ENCODE data around the gene MTPN.

MTPN gene

DNA sequence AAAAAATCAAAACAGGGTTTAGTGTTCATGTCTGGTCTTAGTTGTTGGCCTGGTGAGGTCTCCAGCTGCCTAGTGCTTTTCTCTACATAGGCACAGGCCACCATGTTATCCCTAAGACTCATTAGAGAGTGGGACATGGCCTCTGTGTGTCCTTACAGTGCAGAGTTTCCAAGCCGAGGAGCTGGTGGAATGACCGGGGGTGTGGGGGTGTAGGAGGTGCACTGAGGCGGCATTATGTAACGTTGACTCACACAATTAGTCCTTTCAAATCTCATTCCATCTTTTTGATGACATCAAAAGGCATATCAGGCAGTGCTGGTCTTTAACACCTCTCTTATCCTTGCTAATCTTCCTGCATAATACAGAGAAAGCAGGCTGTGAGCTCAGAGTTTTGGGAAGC, 71.3 kb downstream of the MTPN start:
- Histone ChIP-seq H3K9me3 (ENCODE audit: control insufficient read depth, insufficient read depth, low read depth, low read length) (no peaks in the 10 kb centered on the region), H3K9ac (ENCODE audit: low read length) (no peak overlapping the region), H3K27ac (ENCODE audit: low read depth, low read length) (no peak overlapping the region), H3K36me3 (ENCODE audit: control insufficient read depth, insufficient read depth, low read length) (no peaks in the 10 kb centered on the region), H3K4me1 (ENCODE audit: control insufficient read depth, insufficient read depth, low read length) (peaks cover 5% of the 10 kb centered on the region; the same call in 1 of the 2 replicates), H3K27me3 (ENCODE audit: control insufficient read depth, insufficient read depth, low read length) (no peaks in the 10 kb centered on the region), H3K4me3 (ENCODE audit: low read depth, low read length) (no peak overlapping the region)

GRCh38 chr7:135905355-135905754, 71.8 kb downstream of the MTPN start:
- H3K9ac ChIP-seq (ENCODE audit: low read length): no peak overlapping the region
- H3K9me3 ChIP-seq (ENCODE audit: control insufficient read depth, insufficient read depth, low read depth, low read length): no peaks in the 10 kb centered on the region
- H3K27ac ChIP-seq (ENCODE audit: low read depth, low read length): no peak overlapping the region
- H3K27me3 ChIP-seq (ENCODE audit: control insufficient read depth, insufficient read depth, low read length): no peaks in the 10 kb centered on the region
- H3K36me3 ChIP-seq (ENCODE audit: control insufficient read depth, insufficient read depth, low read length): no peaks in the 10 kb centered on the region
- peaks cover 5% of the 10 kb centered on the region; the same call in 1 of the 2 replicates for H3K4me1 ChIP-seq (ENCODE audit: control insufficient read depth, insufficient read depth, low read length)
- no peak overlapping the region for H3K4me3 ChIP-seq (ENCODE audit: low read depth, low read length)

DNA sequence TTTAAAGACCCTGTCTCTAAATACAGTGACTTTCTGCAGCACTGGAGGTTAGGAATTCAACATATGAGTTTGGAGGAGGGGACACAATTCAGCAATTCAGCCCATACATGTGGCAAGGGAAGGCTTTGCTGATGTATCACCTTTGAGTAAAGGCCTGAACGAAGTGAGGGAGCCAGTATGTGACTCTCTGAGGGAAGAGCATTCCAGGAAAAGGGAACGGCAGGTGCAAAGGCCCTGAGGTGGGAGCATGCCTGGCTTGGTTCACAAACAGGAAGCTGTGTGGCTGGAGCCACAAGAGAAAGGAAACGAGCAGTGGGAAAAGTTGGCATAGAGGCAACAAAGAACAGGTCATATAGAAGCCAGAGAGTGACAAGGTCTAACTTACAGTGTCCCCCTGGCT, 72.9 kb downstream of the MTPN start:
- Histone ChIP-seq H3K9me3 (ENCODE audit: control insufficient read depth, insufficient read depth, low read depth, low read length) (no peaks in the 10 kb centered on the region), H3K4me3 (ENCODE audit: low read depth, low read length) (no peak overlapping the region), H3K27ac (ENCODE audit: low read depth, low read length) (no peak overlapping the region), H3K4me1 (ENCODE audit: control insufficient read depth, insufficient read depth, low read length) (peaks cover 5% of the 10 kb centered on the region; the same call in 1 of the 2 replicates), H3K36me3 (ENCODE audit: control insufficient read depth, insufficient read depth, low read length) (no peaks in the 10 kb centered on the region), H3K27me3 (ENCODE audit: control insufficient read depth, insufficient read depth, low read length) (no peaks in the 10 kb centered on the region), H3K9ac (ENCODE audit: low read length) (no peak overlapping the region)

DNA sequence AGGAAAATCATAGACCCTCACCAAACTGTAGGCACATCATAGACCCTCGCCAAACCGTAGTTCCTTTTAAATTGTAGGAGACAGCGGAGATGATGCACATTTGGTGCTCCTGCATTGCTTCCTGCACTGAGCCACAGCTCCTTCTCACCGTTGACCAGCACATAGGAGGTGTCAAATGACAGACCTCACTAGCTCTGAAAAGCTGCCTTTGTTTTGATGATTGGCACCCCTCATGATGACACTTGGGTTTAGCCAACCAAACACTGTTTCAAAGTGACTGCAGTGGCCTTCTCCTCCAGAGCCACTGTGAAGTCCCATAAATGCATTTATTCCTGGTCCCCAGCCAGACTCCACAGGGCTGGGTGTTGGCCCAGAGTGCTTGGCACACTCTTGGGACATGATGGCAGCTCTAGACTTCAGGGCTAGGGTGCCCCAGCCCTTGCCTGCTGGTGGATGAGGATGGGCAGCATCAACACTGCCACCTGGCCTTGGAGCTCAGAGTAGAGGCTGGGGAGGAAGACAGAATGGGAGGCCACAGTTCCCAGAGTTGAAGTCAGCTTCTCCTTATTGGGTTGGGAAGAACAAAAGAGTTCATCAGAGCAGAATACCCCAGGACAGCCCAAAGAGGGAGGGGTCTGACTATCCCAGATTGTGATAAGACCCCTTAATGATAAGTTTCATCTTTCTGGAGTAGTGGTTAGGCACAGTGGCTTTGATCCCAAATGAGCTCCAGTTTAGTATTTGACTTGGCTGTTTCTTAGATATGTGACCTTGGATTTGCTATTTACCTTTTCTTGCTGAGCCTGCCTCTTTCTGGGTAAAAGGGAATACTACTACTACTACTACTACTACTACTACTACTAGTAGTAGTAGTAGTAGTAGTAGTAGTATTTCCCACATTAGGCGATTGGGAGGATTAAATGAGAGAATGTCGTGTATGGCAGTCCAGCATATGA, 75.3 kb downstream of the MTPN start:
- no peaks in the 10 kb centered on the region for H3K36me3 ChIP-seq (ENCODE audit: control insufficient read depth, insufficient read depth, low read length)
- H3K27me3 ChIP-seq (ENCODE audit: control insufficient read depth, insufficient read depth, low read length): no peaks in the 10 kb centered on the region
- no peaks in the 10 kb centered on the region for H3K9me3 ChIP-seq (ENCODE audit: control insufficient read depth, insufficient read depth, low read depth, low read length)
- peaks cover 5% of the 10 kb centered on the region; the same call in 1 of the 2 replicates for H3K4me1 ChIP-seq (ENCODE audit: control insufficient read depth, insufficient read depth, low read length)
- no peak overlapping the region for H3K4me3 ChIP-seq (ENCODE audit: low read depth, low read length)
- no peak overlapping the region for H3K27ac ChIP-seq (ENCODE audit: low read depth, low read length)
- H3K9ac ChIP-seq (ENCODE audit: low read length): no peak overlapping the region

DNA sequence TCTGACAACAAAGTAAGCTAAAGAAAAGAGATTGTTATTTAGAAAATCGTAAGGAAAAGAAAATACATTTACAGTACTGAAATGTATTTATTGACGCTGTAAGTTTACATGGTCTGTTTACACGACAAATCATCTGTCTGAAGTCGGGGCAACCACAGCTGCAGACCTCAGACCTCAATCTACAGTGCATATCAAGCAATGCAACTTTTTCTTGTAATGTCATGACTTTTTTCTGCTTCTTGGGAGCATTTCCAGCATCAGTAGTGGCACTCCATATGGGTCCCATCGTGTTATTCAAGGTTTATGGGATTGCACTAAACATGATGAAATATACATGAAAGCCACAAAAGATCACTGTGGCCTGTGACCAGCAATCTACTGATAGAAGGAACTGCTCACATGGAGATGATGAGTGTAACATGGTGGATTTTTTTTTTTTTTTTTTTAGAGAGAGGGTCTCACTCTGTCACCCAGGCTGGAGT, 77.1 kb downstream of the MTPN start:
- Histone ChIP-seq H3K27ac (ENCODE audit: low read depth, low read length) (no peak overlapping the region), H3K4me3 (ENCODE audit: low read depth, low read length) (no peak overlapping the region), H3K4me1 (ENCODE audit: control insufficient read depth, insufficient read depth, low read length) (peaks cover 5% of the 10 kb centered on the region; the same call in 1 of the 2 replicates), H3K9ac (ENCODE audit: low read length) (no peak overlapping the region), H3K36me3 (ENCODE audit: control insufficient read depth, insufficient read depth, low read length) (no peaks in the 10 kb centered on the region), H3K9me3 (ENCODE audit: control insufficient read depth, insufficient read depth, low read depth, low read length) (no peaks in the 10 kb centered on the region), H3K27me3 (ENCODE audit: control insufficient read depth, insufficient read depth, low read length) (no peaks in the 10 kb centered on the region)

- no peaks in the 10 kb centered on the region for H3K9me3 ChIP-seq (ENCODE audit: control insufficient read depth, insufficient read depth, low read depth, low read length)
- no peaks in the 10 kb centered on the region for H3K36me3 ChIP-seq (ENCODE audit: control insufficient read depth, insufficient read depth, low read length)
- no peak overlapping the region for H3K9ac ChIP-seq (ENCODE audit: low read length)
- peaks cover 5% of the 10 kb centered on the region; the same call in 1 of the 2 replicates for H3K4me1 ChIP-seq (ENCODE audit: control insufficient read depth, insufficient read depth, low read length)
- no peak overlapping the region for H3K4me3 ChIP-seq (ENCODE audit: low read depth, low read length)
- H3K27me3 ChIP-seq (ENCODE audit: control insufficient read depth, insufficient read depth, low read length): no peaks in the 10 kb centered on the region
- H3K27ac ChIP-seq (ENCODE audit: low read depth, low read length): no peak overlapping the region
These were observed 77.6 kb downstream of the MTPN start for GRCh38 chr7:135899458-135900064.

- H3K4me3 ChIP-seq (ENCODE audit: low read depth, low read length): no peak overlapping the region
- H3K9ac ChIP-seq (ENCODE audit: low read length): no peak overlapping the region
- no peaks in the 10 kb centered on the region for H3K9me3 ChIP-seq (ENCODE audit: control insufficient read depth, insufficient read depth, low read depth, low read length)
- H3K27ac ChIP-seq (ENCODE audit: low read depth, low read length): no peak overlapping the region
- peaks cover 5% of the 10 kb centered on the region; the same call in 1 of the 2 replicates for H3K4me1 ChIP-seq (ENCODE audit: control insufficient read depth, insufficient read depth, low read length)
- no peaks in the 10 kb centered on the region for H3K27me3 ChIP-seq (ENCODE audit: control insufficient read depth, insufficient read depth, low read length)
- H3K36me3 ChIP-seq (ENCODE audit: control insufficient read depth, insufficient read depth, low read length): no peaks in the 10 kb centered on the region
These were observed 78.9 kb downstream of the MTPN start for GRCh38 chr7:135898226-135898625.

- Histone ChIP-seq H3K4me3 (ENCODE audit: low read depth, low read length) (no peak overlapping the region), H3K9ac (ENCODE audit: low read length) (no peak overlapping the region), H3K9me3 (ENCODE audit: control insufficient read depth, insufficient read depth, low read depth, low read length) (no peaks in the 10 kb centered on the region), H3K27me3 (ENCODE audit: control insufficient read depth, insufficient read depth, low read length) (no peaks in the 10 kb centered on the region), H3K36me3 (ENCODE audit: control insufficient read depth, insufficient read depth, low read length) (no peaks in the 10 kb centered on the region), H3K27ac (ENCODE audit: low read depth, low read length) (no peak overlapping the region), H3K4me1 (ENCODE audit: control insufficient read depth, insufficient read depth, low read length) (no peaks in the 10 kb centered on the region)
These were observed 82.3 kb downstream of the MTPN start for GRCh38 chr7:135894816-135895215.

- Histone ChIP-seq H3K27ac (ENCODE audit: low read depth, low read length) (no peak overlapping the region), H3K9ac (ENCODE audit: low read length) (no peak overlapping the region), H3K4me3 (ENCODE audit: low read depth, low read length) (no peak overlapping the region), H3K4me1 (ENCODE audit: control insufficient read depth, insufficient read depth, low read length) (no peaks in the 10 kb centered on the region), H3K36me3 (ENCODE audit: control insufficient read depth, insufficient read depth, low read length) (no peaks in the 10 kb centered on the region), H3K27me3 (ENCODE audit: control insufficient read depth, insufficient read depth, low read length) (no peaks in the 10 kb centered on the region), H3K9me3 (ENCODE audit: control insufficient read depth, insufficient read depth, low read depth, low read length) (no peaks in the 10 kb centered on the region)
These were observed 87.3 kb downstream of the MTPN start for GRCh38 chr7:135889823-135890222.

DNA sequence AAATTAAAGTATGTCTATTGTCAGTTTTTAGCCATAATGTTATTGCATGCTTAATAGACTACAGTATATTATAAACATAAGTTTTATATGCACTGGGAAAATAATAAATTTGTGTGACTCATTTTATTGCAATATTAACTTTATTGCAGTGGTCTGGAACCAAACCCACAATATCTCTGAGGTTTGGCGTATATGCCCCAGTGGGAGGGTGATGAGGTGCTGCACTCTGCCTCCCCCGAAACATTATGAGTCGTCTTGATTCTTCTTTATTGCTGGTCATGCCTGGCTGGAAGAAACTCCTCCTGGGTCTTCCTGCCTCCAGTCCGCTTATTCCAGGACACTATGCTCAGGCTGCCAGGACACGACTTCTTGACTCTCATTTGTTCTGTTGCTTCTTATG, 88.4 kb downstream of the MTPN start:
- no peaks in the 10 kb centered on the region for H3K27me3 ChIP-seq (ENCODE audit: control insufficient read depth, insufficient read depth, low read length)

More for the DNA sequence above, 88.4 kb downstream of the MTPN start:
- Histone ChIP-seq H3K9me3 (ENCODE audit: control insufficient read depth, insufficient read depth, low read depth, low read length) (no peaks in the 10 kb centered on the region), H3K36me3 (ENCODE audit: control insufficient read depth, insufficient read depth, low read length) (no peaks in the 10 kb centered on the region), H3K4me1 (ENCODE audit: control insufficient read depth, insufficient read depth, low read length) (no peaks in the 10 kb centered on the region), H3K4me3 (ENCODE audit: low read depth, low read length) (no peak overlapping the region), H3K9ac (ENCODE audit: low read length) (no peak overlapping the region), H3K27ac (ENCODE audit: low read depth, low read length) (no peak overlapping the region)
